ENCODE measurements around the gene HTR3C. TPM values are rescaled to one million over a fixed set of nuclear protein-coding genes. Genes with fewer than 3 reads are reported as not detected.
"Not testable (repeated sequence)": the region's sequence is repeated elsewhere in the genome, so short reads cannot be mapped to it uniquely, and the experiment has no call there.

The HTR3C gene, protein sequence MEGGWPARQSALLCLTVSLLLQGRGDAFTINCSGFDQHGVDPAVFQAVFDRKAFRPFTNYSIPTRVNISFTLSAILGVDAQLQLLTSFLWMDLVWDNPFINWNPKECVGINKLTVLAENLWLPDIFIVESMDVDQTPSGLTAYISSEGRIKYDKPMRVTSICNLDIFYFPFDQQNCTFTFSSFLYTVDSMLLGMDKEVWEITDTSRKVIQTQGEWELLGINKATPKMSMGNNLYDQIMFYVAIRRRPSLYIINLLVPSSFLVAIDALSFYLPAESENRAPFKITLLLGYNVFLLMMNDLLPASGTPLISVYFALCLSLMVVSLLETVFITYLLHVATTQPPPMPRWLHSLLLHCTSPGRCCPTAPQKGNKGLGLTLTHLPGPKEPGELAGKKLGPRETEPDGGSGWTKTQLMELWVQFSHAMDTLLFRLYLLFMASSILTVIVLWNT
- not detected for polyA plus RNA-seq (2013, experiment 1 of 2)
- polyA plus RNA-seq (2013, experiment 2 of 2), result 0.25 TPM

GRCh38 chr3:184052767-184053166 is at the start of gene HTR3C:
Gene HTR3C (plus strand): TSS chr3:184053047. CDS start chr3:184053081, 34 bp downstream.
- 78 to 80% methylated on average over 4 of the region's 4 CpGs for WGBS, 2 experiments (ENCODE audit: insufficient coverage in 2 of 2)
- Histone ChIP-seq H3K9me3 (ENCODE audit: control insufficient read depth, low read length) (no peaks in the 10 kb centered on the region), H3K4me3 (ENCODE audit: extremely low read depth, insufficient read depth, low read length, poor library complexity, severe bottlenecking) (no peak within 1 kb of the TSS), H3K4me1 (ENCODE audit: control insufficient read depth, insufficient read depth, low read length, poor library complexity, severe bottlenecking) (no peaks in the 10 kb centered on the region), H3K27ac (ENCODE audit: low read depth, low read length, severe bottlenecking) (no peak within 1 kb of the TSS), H3K36me3 (ENCODE audit: control insufficient read depth, insufficient read depth, low read length) (no peaks in the 10 kb centered on the region)

GRCh38 chr3:184003187-184003967 is 49.5 kb upstream of the HTR3C start:
- 83 to 96% methylated on average over 5 of the region's 5 CpGs for WGBS, 2 experiments (ENCODE audit: insufficient coverage in 2 of 2)
- peaks cover 3% of the 10 kb centered on the region for H3K4me1 ChIP-seq (ENCODE audit: control insufficient read depth, insufficient read depth, low read length, poor library complexity, severe bottlenecking)
- no peak overlapping the region for H3K27ac ChIP-seq (ENCODE audit: low read depth, low read length, severe bottlenecking)
- H3K36me3 ChIP-seq (ENCODE audit: control insufficient read depth, insufficient read depth, low read length), result peaks cover 44% of the 10 kb centered on the region
- no peaks in the 10 kb centered on the region for H3K9me3 ChIP-seq (ENCODE audit: control insufficient read depth, low read length)
- H3K4me3 ChIP-seq (ENCODE audit: extremely low read depth, insufficient read depth, low read length, poor library complexity, severe bottlenecking), result no peak overlapping the region

GRCh38 chr3:184004476-184004875 is 48.4 kb upstream of the HTR3C start:
- Histone ChIP-seq H3K27ac (ENCODE audit: low read depth, low read length, severe bottlenecking) (no peak overlapping the region), H3K9me3 (ENCODE audit: control insufficient read depth, low read length) (no peaks in the 10 kb centered on the region), H3K4me3 (ENCODE audit: extremely low read depth, insufficient read depth, low read length, poor library complexity, severe bottlenecking) (no peak overlapping the region), H3K36me3 (ENCODE audit: control insufficient read depth, insufficient read depth, low read length) (peaks cover 49% of the 10 kb centered on the region), H3K4me1 (ENCODE audit: control insufficient read depth, insufficient read depth, low read length, poor library complexity, severe bottlenecking) (peaks cover 3% of the 10 kb centered on the region)
- WGBS, 2 experiments (ENCODE audit: insufficient coverage in 2 of 2), result no CpG with 5 or more reads among the region's 2 CpGs

GRCh38 chr3:184005941-184006507 is 46.8 kb upstream of the HTR3C start:
- Histone ChIP-seq H3K9me3 (ENCODE audit: control insufficient read depth, low read length) (no peaks in the 10 kb centered on the region), H3K27ac (ENCODE audit: low read depth, low read length, severe bottlenecking) (no peak overlapping the region), H3K4me1 (ENCODE audit: control insufficient read depth, insufficient read depth, low read length, poor library complexity, severe bottlenecking) (peaks cover 3% of the 10 kb centered on the region), H3K36me3 (ENCODE audit: control insufficient read depth, insufficient read depth, low read length) (peaks cover 49% of the 10 kb centered on the region), H3K4me3 (ENCODE audit: extremely low read depth, insufficient read depth, low read length, poor library complexity, severe bottlenecking) (no peak overlapping the region)
- WGBS, 2 experiments (ENCODE audit: insufficient coverage in 2 of 2), result 78 to 96% methylated on average over 8 to 10 of the region's 11 CpGs

- not testable (repeated sequence) for H3K27ac ChIP-seq (ENCODE audit: low read depth, low read length, severe bottlenecking); H3K4me3 ChIP-seq (ENCODE audit: extremely low read depth, insufficient read depth, low read length, poor library complexity, severe bottlenecking); H3K9me3 ChIP-seq (ENCODE audit: control insufficient read depth, low read length); H3K4me1 ChIP-seq (ENCODE audit: control insufficient read depth, insufficient read depth, low read length, poor library complexity, severe bottlenecking)
- 94 to 98% methylated on average over 3 to 9 of the region's 11 CpGs for WGBS, 2 experiments (ENCODE audit: insufficient coverage in 2 of 2)
- H3K36me3 ChIP-seq (ENCODE audit: control insufficient read depth, insufficient read depth, low read length), result peaks cover 51% of the 10 kb centered on the region
These were observed 45.6 kb upstream of the HTR3C start for GRCh38 chr3:184007143-184007813.

GRCh38 chr3:184008161-184008560 is 44.7 kb upstream of the HTR3C start:
- peaks cover 55% of the 10 kb centered on the region for H3K36me3 ChIP-seq (ENCODE audit: control insufficient read depth, insufficient read depth, low read length)
- 86% methylated on average over 1 of the region's 3 CpGs; no CpG with 5 or more reads in 1 of the 2 experiments for WGBS, 2 experiments (ENCODE audit: insufficient coverage in 2 of 2)
- no peak overlapping the region for H3K4me3 ChIP-seq (ENCODE audit: extremely low read depth, insufficient read depth, low read length, poor library complexity, severe bottlenecking)
- H3K4me1 ChIP-seq (ENCODE audit: control insufficient read depth, insufficient read depth, low read length, poor library complexity, severe bottlenecking), result peaks cover 3% of the 10 kb centered on the region
- no peak overlapping the region for H3K27ac ChIP-seq (ENCODE audit: low read depth, low read length, severe bottlenecking)
- H3K9me3 ChIP-seq (ENCODE audit: control insufficient read depth, low read length), result no peaks in the 10 kb centered on the region

GRCh38 chr3:184011230-184011876 is 41.5 kb upstream of the HTR3C start:
- peaks cover 12% of the 10 kb centered on the region for H3K4me1 ChIP-seq (ENCODE audit: control insufficient read depth, insufficient read depth, low read length, poor library complexity, severe bottlenecking)
- peaks cover 62% of the 10 kb centered on the region for H3K36me3 ChIP-seq (ENCODE audit: control insufficient read depth, insufficient read depth, low read length)
- 86% methylated on average over 1 of the region's 4 CpGs; no CpG with 5 or more reads in 1 of the 2 experiments for WGBS, 2 experiments (ENCODE audit: insufficient coverage in 2 of 2)
- no peak overlapping the region for H3K4me3 ChIP-seq (ENCODE audit: extremely low read depth, insufficient read depth, low read length, poor library complexity, severe bottlenecking)
- H3K27ac ChIP-seq (ENCODE audit: low read depth, low read length, severe bottlenecking), result no peak overlapping the region
- no peaks in the 10 kb centered on the region for H3K9me3 ChIP-seq (ENCODE audit: control insufficient read depth, low read length)

GRCh38 chr3:184011937-184012889 is 40.6 kb upstream of the HTR3C start:
- Histone ChIP-seq H3K36me3 (ENCODE audit: control insufficient read depth, insufficient read depth, low read length) (peaks cover 62% of the 10 kb centered on the region), H3K9me3 (ENCODE audit: control insufficient read depth, low read length) (no peaks in the 10 kb centered on the region), H3K27ac (ENCODE audit: low read depth, low read length, severe bottlenecking) (no peak overlapping the region), H3K4me3 (ENCODE audit: extremely low read depth, insufficient read depth, low read length, poor library complexity, severe bottlenecking) (no peak overlapping the region), H3K4me1 (ENCODE audit: control insufficient read depth, insufficient read depth, low read length, poor library complexity, severe bottlenecking) (peaks cover 14% of the 10 kb centered on the region)
- 94 to 100% methylated on average over 3 of the region's 6 CpGs for WGBS, 2 experiments (ENCODE audit: insufficient coverage in 2 of 2)

DNA sequence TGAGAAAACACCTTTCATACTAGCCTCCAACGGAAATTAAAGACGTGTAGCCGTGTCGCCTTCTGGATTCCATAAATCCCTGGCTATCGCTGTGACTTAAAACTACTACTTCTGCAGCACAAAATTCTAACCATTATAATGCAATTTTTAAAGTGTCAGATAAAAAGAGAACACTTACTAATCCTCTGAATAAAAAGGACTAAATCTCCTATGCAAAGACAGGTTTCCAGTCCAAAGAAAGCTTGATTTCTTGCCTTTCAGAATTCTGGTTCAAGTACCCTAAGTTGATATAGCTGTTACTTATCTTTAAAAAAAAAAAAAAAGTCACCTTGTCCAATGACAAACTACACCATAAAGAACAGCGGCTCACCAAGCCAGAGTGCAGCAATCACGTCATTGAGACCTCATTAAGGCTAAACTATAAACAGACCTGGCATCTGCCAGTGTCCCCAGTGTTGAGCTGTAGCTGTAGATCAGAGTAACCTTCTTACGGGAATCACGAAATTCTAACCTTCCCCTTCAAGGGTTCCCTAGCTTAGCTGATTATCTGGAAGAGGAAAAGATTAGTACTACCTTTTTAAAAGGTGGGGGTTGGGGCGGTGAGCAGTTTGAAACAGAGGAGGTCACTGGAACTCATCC is 37.3 kb upstream of the HTR3C start:
- H3K4me3 ChIP-seq (ENCODE audit: extremely low read depth, insufficient read depth, low read length, poor library complexity, severe bottlenecking), result no peak overlapping the region
- H3K36me3 ChIP-seq (ENCODE audit: control insufficient read depth, insufficient read depth, low read length), result peaks cover 35% of the 10 kb centered on the region
- no peak overlapping the region for H3K27ac ChIP-seq (ENCODE audit: low read depth, low read length, severe bottlenecking)
- no peaks in the 10 kb centered on the region for H3K9me3 ChIP-seq (ENCODE audit: control insufficient read depth, low read length)
- WGBS, 2 experiments (ENCODE audit: insufficient coverage in 2 of 2), result 83 to 85% methylated on average over 5 of the region's 10 CpGs
- peaks cover 14% of the 10 kb centered on the region for H3K4me1 ChIP-seq (ENCODE audit: control insufficient read depth, insufficient read depth, low read length, poor library complexity, severe bottlenecking)

All from mesodermal cell (in vitro differentiated cells).